Measurements from ENCODE around the gene CDC34.
A peak's percentile ranks its signal among the peaks of the same experiment; 100 is the strongest.

CDC34 gene

DNA sequence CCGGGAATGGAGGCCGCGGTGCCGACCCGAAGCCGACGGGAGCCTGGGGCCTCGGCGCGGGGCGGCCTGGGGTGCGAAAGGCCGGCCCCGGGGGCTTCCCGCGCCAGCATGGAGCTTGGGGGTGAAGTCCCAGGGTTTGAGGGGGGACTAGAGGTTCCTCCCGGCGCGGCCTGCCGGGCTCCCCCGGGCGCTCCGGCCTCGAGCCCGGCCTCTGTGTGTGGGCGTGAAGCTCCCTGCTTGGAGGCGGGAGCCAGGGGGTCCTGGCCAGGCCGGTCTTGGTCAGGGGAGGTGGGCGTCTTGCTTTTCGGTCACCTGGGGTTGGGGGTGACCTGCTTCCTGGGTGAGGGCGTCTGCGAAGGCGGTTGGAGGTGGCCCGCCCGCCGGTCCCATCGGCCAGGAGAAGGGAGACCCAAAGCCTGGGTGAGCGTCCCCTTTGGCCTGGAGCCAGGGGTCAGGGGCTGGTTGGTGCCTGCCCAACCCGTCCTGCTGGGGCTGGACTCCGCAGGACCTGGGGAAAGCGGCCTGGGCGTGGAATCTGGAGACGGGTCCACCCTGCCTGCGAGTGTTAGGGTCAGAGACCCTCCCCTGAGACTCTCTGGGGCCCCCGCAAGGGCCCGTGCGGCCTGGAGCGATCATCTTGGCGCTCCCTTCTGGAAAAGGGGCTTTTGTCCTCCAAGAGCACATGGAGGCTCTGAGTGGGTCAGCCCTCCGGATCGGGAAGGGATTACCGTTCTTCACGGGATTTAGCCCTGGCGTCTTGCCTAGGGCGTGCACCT is 41.4 kb downstream of the CDC34 start:
- Histone ChIP-seq H3K4me1 (ENCODE audit: insufficient read depth, low read length) (peaks cover 36% of the 10 kb centered on the region), H3K27ac (ENCODE audit: low read length) (peak overlapping the region; percentile 79), H3K9ac (ENCODE audit: low read depth, low read length) (peak overlapping the region; percentile 78), H3K9me3 (ENCODE audit: insufficient read depth, low read length, severe bottlenecking) (no peaks in the 10 kb centered on the region), H3K4me2 (ENCODE audit: insufficient read depth, low read length) (peak overlapping the region; percentile 72), H3K79me2 (ENCODE audit: insufficient read depth, low read length) (peaks cover 55% of the 10 kb centered on the region), H3K36me3 (ENCODE audit: insufficient read depth, low read length) (peaks cover 26% of the 10 kb centered on the region), H2AFZ (ENCODE audit: low read depth, low read length) (peak overlapping the region; percentile 57), H3K27me3 (ENCODE audit: insufficient read depth, low read length, poor library complexity) (no peaks in the 10 kb centered on the region), H4K20me1 (ENCODE audit: insufficient read depth, low read length) (peaks cover 46% of the 10 kb centered on the region), H3K4me3 (ENCODE audit: low read depth in 1 of 2, low read length in 2 of 2) (peak overlapping the region; percentile 77 to 94)
- ATAC-seq (ENCODE audit: insufficient read depth, low read depth) (peak; percentile 4; the same call in 1 of the 3 replicates), DNase-seq (peak; percentile 44)
- TF ChIP-seq EZH2 (IDR thresholded peaks at IDR 0.05; ENCODE audit: borderline replicate concordance, low read depth, low read length, severe bottlenecking), result no peak
- TF ChIP-seq, protein P1, sequence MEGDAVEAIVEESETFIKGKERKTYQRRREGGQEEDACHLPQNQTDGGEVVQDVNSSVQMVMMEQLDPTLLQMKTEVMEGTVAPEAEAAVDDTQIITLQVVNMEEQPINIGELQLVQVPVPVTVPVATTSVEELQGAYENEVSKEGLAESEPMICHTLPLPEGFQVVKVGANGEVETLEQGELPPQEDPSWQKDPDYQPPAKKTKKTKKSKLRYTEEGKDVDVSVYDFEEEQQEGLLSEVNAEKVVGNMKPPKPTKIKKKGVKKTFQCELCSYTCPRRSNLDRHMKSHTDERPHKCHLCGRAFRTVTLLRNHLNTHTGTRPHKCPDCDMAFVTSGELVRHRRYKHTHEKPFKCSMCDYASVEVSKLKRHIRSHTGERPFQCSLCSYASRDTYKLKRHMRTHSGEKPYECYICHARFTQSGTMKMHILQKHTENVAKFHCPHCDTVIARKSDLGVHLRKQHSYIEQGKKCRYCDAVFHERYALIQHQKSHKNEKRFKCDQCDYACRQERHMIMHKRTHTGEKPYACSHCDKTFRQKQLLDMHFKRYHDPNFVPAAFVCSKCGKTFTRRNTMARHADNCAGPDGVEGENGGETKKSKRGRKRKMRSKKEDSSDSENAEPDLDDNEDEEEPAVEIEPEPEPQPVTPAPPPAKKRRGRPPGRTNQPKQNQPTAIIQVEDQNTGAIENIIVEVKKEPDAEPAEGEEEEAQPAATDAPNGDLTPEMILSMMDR (IDR thresholded peaks at IDR 0.05; ENCODE audit: borderline replicate concordance, extremely low read depth, low read length, poor library complexity, severe bottlenecking), result no peak

GRCh38 chr19:573519-573825 is 41.9 kb downstream of the CDC34 start:
- Histone ChIP-seq H3K79me2 (ENCODE audit: insufficient read depth, low read length) (peaks cover 61% of the 10 kb centered on the region), H3K27me3 (ENCODE audit: insufficient read depth, low read length, poor library complexity) (no peaks in the 10 kb centered on the region), H3K9me3 (ENCODE audit: insufficient read depth, low read length, severe bottlenecking) (no peaks in the 10 kb centered on the region), H3K4me2 (ENCODE audit: insufficient read depth, low read length) (peak overlapping the region; percentile 72), H3K4me1 (ENCODE audit: insufficient read depth, low read length) (peaks cover 36% of the 10 kb centered on the region), H3K27ac (ENCODE audit: low read length) (peak overlapping the region; percentile 79), H4K20me1 (ENCODE audit: insufficient read depth, low read length) (peaks cover 51% of the 10 kb centered on the region), H3K36me3 (ENCODE audit: insufficient read depth, low read length) (peaks cover 31% of the 10 kb centered on the region), H2AFZ (ENCODE audit: low read depth, low read length) (no peak overlapping the region; the same call in 1 of the 2 replicates), H3K4me3 (ENCODE audit: low read depth in 1 of 2, low read length in 2 of 2) (peak overlapping the region; percentile 77 to 94), H3K9ac (ENCODE audit: low read depth, low read length) (peak overlapping the region; percentile 78)
- ATAC-seq (ENCODE audit: insufficient read depth, low read depth), result no peak
- DNase-seq, result no peak
- TF ChIP-seq, protein P1 (IDR thresholded peaks at IDR 0.05; ENCODE audit: borderline replicate concordance, extremely low read depth, low read length, poor library complexity, severe bottlenecking), result no peak
- no peak for TF ChIP-seq EZH2 (IDR thresholded peaks at IDR 0.05; ENCODE audit: borderline replicate concordance, low read depth, low read length, severe bottlenecking)

- peak overlapping the region in 1 of 2 experiments; percentile 40; a peak in 2 of 4 replicates for H3K4me3 ChIP-seq (ENCODE audit: low read depth in 1 of 2, low read length in 2 of 2)
These were observed 43.3 kb downstream of the CDC34 start for GRCh38 chr19:574658-575526.

More at GRCh38 chr19:574658-575526, 43.3 kb downstream of the CDC34 start:
- H2AFZ ChIP-seq (ENCODE audit: low read depth, low read length), result no peak overlapping the region
- peak overlapping the region; percentile 29 for H3K27ac ChIP-seq (ENCODE audit: low read length)
- no peaks in the 10 kb centered on the region for H3K9me3 ChIP-seq (ENCODE audit: insufficient read depth, low read length, severe bottlenecking)
- DNase-seq, result no peak
- no peak for ATAC-seq (ENCODE audit: insufficient read depth, low read depth)
- H4K20me1 ChIP-seq (ENCODE audit: insufficient read depth, low read length), result peaks cover 65% of the 10 kb centered on the region
- peak overlapping the region; percentile 34 for H3K9ac ChIP-seq (ENCODE audit: low read depth, low read length)
- peaks cover 75% of the 10 kb centered on the region for H3K79me2 ChIP-seq (ENCODE audit: insufficient read depth, low read length)
- no peaks in the 10 kb centered on the region for H3K27me3 ChIP-seq (ENCODE audit: insufficient read depth, low read length, poor library complexity)
- peaks cover 36% of the 10 kb centered on the region for H3K4me1 ChIP-seq (ENCODE audit: insufficient read depth, low read length)
- peaks cover 44% of the 10 kb centered on the region for H3K36me3 ChIP-seq (ENCODE audit: insufficient read depth, low read length)
- TF ChIP-seq EZH2 (IDR thresholded peaks at IDR 0.05; ENCODE audit: borderline replicate concordance, low read depth, low read length, severe bottlenecking), result no peak
- TF ChIP-seq, protein P1 (IDR thresholded peaks at IDR 0.05; ENCODE audit: borderline replicate concordance, extremely low read depth, low read length, poor library complexity, severe bottlenecking), result no peak
- H3K4me2 ChIP-seq (ENCODE audit: insufficient read depth, low read length), result peak overlapping the region; percentile 72

Data from DND-41 (cell line).